ENCODE measurements around the gene PLEKHA1.

The PLEKHA1 gene

GRCh38 chr10:122464586-122464985 lies 90.1 kb downstream of the PLEKHA1 start:
- Histone ChIP-seq H3K4me1 (ENCODE audit: insufficient read depth, low read length) (peaks cover 3% of the 10 kb centered on the region; the same call in 1 of the 2 replicates), H3K4me3 (ENCODE audit: low read length) (no peak overlapping the region), H3K27me3 (ENCODE audit: insufficient read depth, low read length) (peaks cover 66% of the 10 kb centered on the region)

GRCh38 chr10:122465401-122466040 lies 91.0 kb downstream of the PLEKHA1 start:
- no peaks in the 10 kb centered on the region for H3K36me3 ChIP-seq (ENCODE audit: insufficient read depth, low read depth, low read length)
- no peak overlapping the region for H3K27ac ChIP-seq (ENCODE audit: low read length)
- H3K4me1 ChIP-seq (ENCODE audit: insufficient read depth, low read length): peaks cover 3% of the 10 kb centered on the region; the same call in 1 of the 2 replicates
- H3K9ac ChIP-seq (ENCODE audit: low read depth, low read length): no peak overlapping the region
- no peak overlapping the region for H3K4me3 ChIP-seq (ENCODE audit: low read length)
- peaks cover 57% of the 10 kb centered on the region for H3K27me3 ChIP-seq (ENCODE audit: insufficient read depth, low read length)
- H3K9me3 ChIP-seq (ENCODE audit: insufficient read depth, low read depth, low read length): no peaks in the 10 kb centered on the region; the same call in 1 of the 2 replicates

More at GRCh38 chr10:122464586-122464985, 90.1 kb downstream of the PLEKHA1 start:
- no peak overlapping the region for H3K9ac ChIP-seq (ENCODE audit: low read depth, low read length)
- H3K36me3 ChIP-seq (ENCODE audit: insufficient read depth, low read depth, low read length): no peaks in the 10 kb centered on the region
- no peak overlapping the region for H3K27ac ChIP-seq (ENCODE audit: low read length)
- no peaks in the 10 kb centered on the region; the same call in 1 of the 2 replicates for H3K9me3 ChIP-seq (ENCODE audit: insufficient read depth, low read depth, low read length)

- Histone ChIP-seq H3K27ac (ENCODE audit: low read length) (no peak overlapping the region), H3K9ac (ENCODE audit: low read depth, low read length) (no peak overlapping the region), H3K9me3 (ENCODE audit: insufficient read depth, low read depth, low read length) (no peaks in the 10 kb centered on the region; the same call in 1 of the 2 replicates), H3K4me3 (ENCODE audit: low read length) (no peak overlapping the region), H3K4me1 (ENCODE audit: insufficient read depth, low read length) (peaks cover 3% of the 10 kb centered on the region; the same call in 1 of the 2 replicates), H3K27me3 (ENCODE audit: insufficient read depth, low read length) (peaks cover 47% of the 10 kb centered on the region), H3K36me3 (ENCODE audit: insufficient read depth, low read depth, low read length) (no peaks in the 10 kb centered on the region)
Observed at GRCh38 chr10:122466951-122467381, 92.5 kb downstream of the PLEKHA1 start.

GRCh38 chr10:122467701-122468100 lies 93.2 kb downstream of the PLEKHA1 start:
- no peak overlapping the region for H3K27ac ChIP-seq (ENCODE audit: low read length)
- H3K9ac ChIP-seq (ENCODE audit: low read depth, low read length): no peak overlapping the region
- H3K36me3 ChIP-seq (ENCODE audit: insufficient read depth, low read depth, low read length): no peaks in the 10 kb centered on the region
- H3K9me3 ChIP-seq (ENCODE audit: insufficient read depth, low read depth, low read length): no peaks in the 10 kb centered on the region
- H3K4me3 ChIP-seq (ENCODE audit: low read length): no peak overlapping the region
- H3K27me3 ChIP-seq (ENCODE audit: insufficient read depth, low read length): peaks cover 39% of the 10 kb centered on the region
- H3K4me1 ChIP-seq (ENCODE audit: insufficient read depth, low read length): peaks cover 3% of the 10 kb centered on the region; the same call in 1 of the 2 replicates

GRCh38 chr10:122468307-122468925 lies 93.9 kb downstream of the PLEKHA1 start:
- peaks cover 32% of the 10 kb centered on the region for H3K27me3 ChIP-seq (ENCODE audit: insufficient read depth, low read length)
- no peak overlapping the region for H3K9ac ChIP-seq (ENCODE audit: low read depth, low read length)
- no peak overlapping the region for H3K4me3 ChIP-seq (ENCODE audit: low read length)
- no peaks in the 10 kb centered on the region for H3K36me3 ChIP-seq (ENCODE audit: insufficient read depth, low read depth, low read length)
- no peak overlapping the region for H3K27ac ChIP-seq (ENCODE audit: low read length)
- H3K9me3 ChIP-seq (ENCODE audit: insufficient read depth, low read depth, low read length): no peaks in the 10 kb centered on the region
- no peaks in the 10 kb centered on the region for H3K4me1 ChIP-seq (ENCODE audit: insufficient read depth, low read length)

- no peak overlapping the region for H3K4me3 ChIP-seq (ENCODE audit: low read length)
- no peak overlapping the region for H3K9ac ChIP-seq (ENCODE audit: low read depth, low read length)
- H3K27me3 ChIP-seq (ENCODE audit: insufficient read depth, low read length): peaks cover 25% of the 10 kb centered on the region
- no peaks in the 10 kb centered on the region for H3K36me3 ChIP-seq (ENCODE audit: insufficient read depth, low read depth, low read length)
- no peaks in the 10 kb centered on the region for H3K9me3 ChIP-seq (ENCODE audit: insufficient read depth, low read depth, low read length)
- H3K4me1 ChIP-seq (ENCODE audit: insufficient read depth, low read length): peaks cover 5% of the 10 kb centered on the region; the same call in 1 of the 2 replicates
- no peak overlapping the region for H3K27ac ChIP-seq (ENCODE audit: low read length)
Observed at GRCh38 chr10:122468926-122469781, 94.6 kb downstream of the PLEKHA1 start.

- Histone ChIP-seq H3K27me3 (ENCODE audit: insufficient read depth, low read length) (peaks cover 18% of the 10 kb centered on the region), H3K36me3 (ENCODE audit: insufficient read depth, low read depth, low read length) (no peaks in the 10 kb centered on the region), H3K9me3 (ENCODE audit: insufficient read depth, low read depth, low read length) (no peaks in the 10 kb centered on the region), H3K9ac (ENCODE audit: low read depth, low read length) (no peak overlapping the region), H3K4me1 (ENCODE audit: insufficient read depth, low read length) (peaks cover 10% of the 10 kb centered on the region), H3K27ac (ENCODE audit: low read length) (no peak overlapping the region), H3K4me3 (ENCODE audit: low read length) (no peak overlapping the region)
Observed at GRCh38 chr10:122469848-122470247, 95.3 kb downstream of the PLEKHA1 start.

- Histone ChIP-seq H3K9me3 (ENCODE audit: insufficient read depth, low read depth, low read length) (no peaks in the 10 kb centered on the region), H3K27ac (ENCODE audit: low read length) (no peak overlapping the region), H3K27me3 (ENCODE audit: insufficient read depth, low read length) (peaks cover 3% of the 10 kb centered on the region; the same call in 1 of the 2 replicates), H3K9ac (ENCODE audit: low read depth, low read length) (no peak overlapping the region), H3K4me1 (ENCODE audit: insufficient read depth, low read length) (peaks cover 27% of the 10 kb centered on the region), H3K4me3 (ENCODE audit: low read length) (no peak overlapping the region), H3K36me3 (ENCODE audit: insufficient read depth, low read depth, low read length) (no peaks in the 10 kb centered on the region)
Observed at GRCh38 chr10:122471531-122472177, 97.1 kb downstream of the PLEKHA1 start.

- H3K4me1 ChIP-seq (ENCODE audit: insufficient read depth, low read length): peaks cover 35% of the 10 kb centered on the region
- no peaks in the 10 kb centered on the region for H3K36me3 ChIP-seq (ENCODE audit: insufficient read depth, low read depth, low read length)
- no peaks in the 10 kb centered on the region for H3K27me3 ChIP-seq (ENCODE audit: insufficient read depth, low read length)
- no peaks in the 10 kb centered on the region for H3K9me3 ChIP-seq (ENCODE audit: insufficient read depth, low read depth, low read length)
- H3K9ac ChIP-seq (ENCODE audit: low read depth, low read length): no peak overlapping the region
- H3K4me3 ChIP-seq (ENCODE audit: low read length): no peak overlapping the region
- no peak overlapping the region for H3K27ac ChIP-seq (ENCODE audit: low read length)
Observed at GRCh38 chr10:122473116-122473515, 98.6 kb downstream of the PLEKHA1 start.

- Histone ChIP-seq H3K27ac (ENCODE audit: low read length) (no peak overlapping the region), H3K36me3 (ENCODE audit: insufficient read depth, low read depth, low read length) (no peaks in the 10 kb centered on the region), H3K9ac (ENCODE audit: low read depth, low read length) (no peak overlapping the region), H3K4me1 (ENCODE audit: insufficient read depth, low read length) (peaks cover 41% of the 10 kb centered on the region), H3K4me3 (ENCODE audit: low read length) (no peak overlapping the region), H3K9me3 (ENCODE audit: insufficient read depth, low read depth, low read length) (no peaks in the 10 kb centered on the region), H3K27me3 (ENCODE audit: insufficient read depth, low read length) (no peaks in the 10 kb centered on the region)
Observed at GRCh38 chr10:122474131-122474818, 99.8 kb downstream of the PLEKHA1 start.

- H3K36me3 ChIP-seq (ENCODE audit: insufficient read depth, low read depth, low read length): no peaks in the 10 kb centered on the region
- no peak overlapping the region for H3K4me3 ChIP-seq (ENCODE audit: low read length)
- H3K27ac ChIP-seq (ENCODE audit: low read length): no peak overlapping the region
- no peak overlapping the region; the same call in 1 of the 2 replicates for H3K9ac ChIP-seq (ENCODE audit: low read depth, low read length)
- no peaks in the 10 kb centered on the region for H3K27me3 ChIP-seq (ENCODE audit: insufficient read depth, low read length)
- H3K9me3 ChIP-seq (ENCODE audit: insufficient read depth, low read depth, low read length): no peaks in the 10 kb centered on the region
- peaks cover 41% of the 10 kb centered on the region for H3K4me1 ChIP-seq (ENCODE audit: insufficient read depth, low read length)
Observed at GRCh38 chr10:122475100-122475499, 100.6 kb downstream of the PLEKHA1 start.
